ENCODE measurements around the gene DNAH1. TPM values are rescaled to one million over a fixed set of nuclear protein-coding genes. Genes with fewer than 3 reads are reported as not detected.

The DNAH1 gene
- total RNA-seq, 4 donors from 2014 or later = 9.5 to 30.3 (median 14.6) TPM

DNA sequence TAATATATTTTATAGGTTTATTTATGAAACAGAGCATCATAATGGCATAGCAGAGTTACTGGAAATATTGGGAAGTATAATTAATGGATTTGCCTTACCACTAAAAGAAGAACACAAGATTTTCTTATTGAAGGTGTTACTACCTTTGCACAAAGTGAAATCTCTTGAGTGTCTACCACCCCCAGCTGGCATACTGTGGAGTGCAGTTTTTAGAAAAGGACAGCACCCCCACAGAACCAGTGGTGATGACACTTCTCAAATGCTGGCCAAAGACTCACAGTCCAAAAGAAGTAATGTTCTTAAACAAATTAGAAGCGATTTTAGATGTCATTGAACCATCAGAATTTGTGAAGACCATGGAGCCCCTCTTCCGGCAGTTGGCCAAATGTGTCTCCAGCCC lies 58.1 kb downstream of the DNAH1 start:
- TF ChIP-seq, protein P1, sequence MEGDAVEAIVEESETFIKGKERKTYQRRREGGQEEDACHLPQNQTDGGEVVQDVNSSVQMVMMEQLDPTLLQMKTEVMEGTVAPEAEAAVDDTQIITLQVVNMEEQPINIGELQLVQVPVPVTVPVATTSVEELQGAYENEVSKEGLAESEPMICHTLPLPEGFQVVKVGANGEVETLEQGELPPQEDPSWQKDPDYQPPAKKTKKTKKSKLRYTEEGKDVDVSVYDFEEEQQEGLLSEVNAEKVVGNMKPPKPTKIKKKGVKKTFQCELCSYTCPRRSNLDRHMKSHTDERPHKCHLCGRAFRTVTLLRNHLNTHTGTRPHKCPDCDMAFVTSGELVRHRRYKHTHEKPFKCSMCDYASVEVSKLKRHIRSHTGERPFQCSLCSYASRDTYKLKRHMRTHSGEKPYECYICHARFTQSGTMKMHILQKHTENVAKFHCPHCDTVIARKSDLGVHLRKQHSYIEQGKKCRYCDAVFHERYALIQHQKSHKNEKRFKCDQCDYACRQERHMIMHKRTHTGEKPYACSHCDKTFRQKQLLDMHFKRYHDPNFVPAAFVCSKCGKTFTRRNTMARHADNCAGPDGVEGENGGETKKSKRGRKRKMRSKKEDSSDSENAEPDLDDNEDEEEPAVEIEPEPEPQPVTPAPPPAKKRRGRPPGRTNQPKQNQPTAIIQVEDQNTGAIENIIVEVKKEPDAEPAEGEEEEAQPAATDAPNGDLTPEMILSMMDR (IDR thresholded peaks at IDR 0.05; ENCODE audit: low read depth) = no peak

DNA sequence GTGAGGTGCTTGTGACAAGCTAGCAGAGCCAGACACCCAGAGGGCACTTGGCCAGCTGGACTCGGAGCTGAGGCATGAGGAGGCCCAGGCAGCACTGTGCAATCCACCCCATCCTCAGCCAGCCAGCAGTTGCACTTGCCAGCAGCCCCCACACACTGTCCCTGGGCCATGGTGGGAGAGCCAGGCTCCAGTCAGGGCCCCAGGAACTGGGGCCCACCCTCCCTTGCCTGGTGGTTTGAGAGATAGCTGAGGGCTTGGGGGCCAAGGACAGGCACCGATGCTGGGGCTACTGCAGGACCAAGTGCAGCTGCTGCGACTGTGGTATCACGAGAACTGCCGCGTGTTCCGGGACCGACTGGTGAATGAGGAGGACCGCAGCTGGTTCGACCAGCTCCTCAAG lies 63.5 kb downstream of the DNAH1 start:
- TF ChIP-seq, protein P1 (IDR thresholded peaks at IDR 0.05; ENCODE audit: low read depth) = no peak

DNA sequence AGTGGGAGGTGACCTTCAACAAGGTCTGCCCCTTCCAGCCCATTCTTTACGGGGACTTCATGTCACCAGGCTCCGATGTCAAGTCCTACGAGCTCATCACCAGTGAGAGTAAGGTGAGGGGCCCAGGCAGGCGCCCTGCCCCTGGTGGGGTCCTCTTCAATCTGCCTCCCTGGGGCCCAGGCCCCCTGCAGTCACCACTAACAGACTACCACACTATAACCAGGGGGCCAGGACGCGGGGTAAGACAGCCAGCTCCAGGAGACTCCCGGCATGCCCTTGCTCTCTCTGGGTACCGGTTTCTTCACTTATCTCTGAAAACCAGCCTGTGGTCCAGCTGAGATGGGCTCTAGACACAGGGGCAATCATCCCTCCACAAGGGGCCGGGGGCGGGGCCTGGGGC lies 63.9 kb downstream of the DNAH1 start:
- TF ChIP-seq, protein P1 (IDR thresholded peaks at IDR 0.05; ENCODE audit: low read depth) = no peak

DNA sequence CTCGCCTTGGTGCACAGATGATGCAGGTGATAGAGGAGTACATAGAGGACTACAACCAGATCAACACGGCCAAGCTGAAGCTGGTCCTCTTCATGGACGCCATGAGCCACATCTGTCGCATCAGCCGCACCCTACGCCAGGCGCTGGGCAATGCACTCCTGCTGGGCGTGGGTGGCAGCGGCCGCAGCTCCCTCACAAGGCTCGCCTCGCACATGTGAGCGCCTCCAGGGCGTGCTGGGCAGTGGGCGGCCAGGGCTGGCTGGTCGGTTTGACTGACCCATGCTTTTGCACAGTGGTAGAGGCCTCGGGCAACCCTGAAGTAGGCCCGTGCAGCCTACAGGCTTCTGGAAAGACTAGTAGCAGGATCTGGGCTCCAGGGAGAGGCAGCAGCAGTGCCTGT lies 65.5 kb downstream of the DNAH1 start:
- TF ChIP-seq, protein P1 (IDR thresholded peaks at IDR 0.05; ENCODE audit: low read depth) = no peak

DNA sequence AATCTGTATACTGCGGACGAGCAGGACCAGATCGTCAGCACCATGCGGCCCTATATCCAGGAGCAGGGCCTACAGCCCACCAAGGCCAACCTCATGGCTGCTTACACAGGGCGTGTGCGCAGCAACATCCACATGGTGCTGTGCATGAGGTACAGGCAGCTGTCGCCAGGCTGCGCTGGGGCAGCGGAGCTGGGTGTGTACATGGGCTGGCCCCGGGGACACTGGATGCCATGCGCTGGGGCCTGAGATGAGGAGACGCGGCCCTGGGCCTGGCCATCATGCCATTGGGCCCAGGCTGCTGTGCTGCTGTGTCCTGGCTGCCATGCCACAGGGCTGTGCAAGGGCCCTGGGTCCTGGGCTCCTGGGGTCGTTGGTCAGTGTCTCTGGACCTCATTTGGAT lies 67.3 kb downstream of the DNAH1 start:
- TF ChIP-seq, protein P1 (IDR thresholded peaks at IDR 0.05; ENCODE audit: low read depth) = no peak

DNA sequence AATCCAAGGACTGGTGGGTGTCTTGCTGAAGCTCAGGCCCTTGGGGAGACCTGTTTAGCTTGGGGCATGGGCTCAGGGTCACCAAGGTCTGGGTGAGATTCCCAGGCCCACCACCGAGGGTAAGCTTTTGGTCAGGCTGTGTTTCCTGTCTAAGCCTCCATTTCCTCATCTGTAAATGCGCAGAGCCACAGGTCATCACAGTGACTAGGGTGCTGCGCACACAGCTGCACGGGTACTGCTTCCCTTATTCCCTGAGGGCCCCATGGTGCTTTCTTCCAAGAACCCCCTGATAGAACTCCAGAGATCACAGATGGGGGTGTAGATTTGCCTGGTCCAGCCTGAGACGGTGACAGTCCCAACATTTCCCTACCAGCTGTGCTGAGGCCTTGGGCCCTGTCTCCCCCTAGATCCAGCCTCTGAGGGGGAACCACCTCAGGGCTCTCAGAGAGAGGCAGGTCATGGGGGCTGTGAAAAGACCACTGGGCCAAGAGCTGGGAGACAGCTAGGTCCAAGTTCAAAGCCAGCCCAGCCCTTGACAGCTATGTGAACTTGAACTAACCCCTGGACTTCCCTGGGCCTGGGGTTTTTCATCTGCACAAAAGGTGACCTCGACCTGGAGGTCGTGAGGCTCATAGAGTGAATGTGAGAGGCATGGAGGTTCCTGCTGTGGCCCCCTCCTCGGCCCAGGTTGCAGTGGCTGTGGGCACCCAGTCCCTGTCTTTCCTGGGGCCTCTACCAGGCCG lies 68.1 kb downstream of the DNAH1 start:
- TF ChIP-seq, protein P1 (IDR thresholded peaks at IDR 0.05; ENCODE audit: low read depth) = no peak

DNA sequence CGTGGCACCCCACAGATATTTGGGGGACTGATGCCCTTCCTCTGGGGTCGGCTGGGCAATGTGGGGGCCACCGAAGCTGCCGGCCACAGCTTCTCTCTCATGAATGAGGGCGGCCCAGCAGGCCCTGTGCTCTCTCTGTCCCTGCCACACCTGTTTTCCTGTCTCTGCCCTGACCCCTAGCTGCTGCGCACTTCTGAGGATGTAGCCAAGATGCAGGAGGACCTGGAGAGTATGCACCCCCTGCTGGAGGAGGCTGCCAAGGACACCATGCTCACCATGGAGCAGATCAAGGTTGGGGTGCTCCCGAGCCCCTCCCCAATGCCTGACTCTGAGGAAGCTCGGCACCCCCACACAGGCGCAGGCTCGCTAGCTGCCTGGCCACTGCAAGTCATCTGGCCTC lies 69.0 kb downstream of the DNAH1 start:
- TF ChIP-seq, protein P1 (IDR thresholded peaks at IDR 0.05; ENCODE audit: low read depth) = no peak
